ENCODE data around the gene DEFB131B. TPM values are rescaled to one million over a fixed set of nuclear protein-coding genes. Genes with fewer than 3 reads are reported as not detected.
"Not testable (repeated sequence)": the region's sequence is repeated elsewhere in the genome, so short reads cannot be mapped to it uniquely, and the experiment has no call there.

DEFB131B gene
- total RNA-seq, 1 experiment from 2014 or later, result not detected

- H3K27me3 ChIP-seq (ENCODE audit: low read length); H3K4me3 ChIP-seq (ENCODE audit: low read length); H3K79me2 ChIP-seq (ENCODE audit: low read length); H4K20me1 ChIP-seq (ENCODE audit: insufficient read depth, low read depth, low read length); H3K9me2 ChIP-seq (replicated peaks; ENCODE audit: insufficient read depth, low read length); H3K4me1 ChIP-seq (ENCODE audit: low read length); H3K4me2 ChIP-seq (ENCODE audit: low read depth, low read length, poor library complexity, severe bottlenecking); H3K9me3 ChIP-seq (ENCODE audit: low read length); H3K27ac ChIP-seq (ENCODE audit: low read length); H3K36me3 ChIP-seq (ENCODE audit: insufficient read depth, low read length); H3K9ac ChIP-seq (ENCODE audit: low read length); DNase-seq; H2AFZ ChIP-seq (ENCODE audit: low read length): not testable (repeated sequence)
Observed at GRCh38 chr11:71889181-71889872, 11.1 kb downstream of the DEFB131B start.

GRCh38 chr11:71895961-71896360 is 17.7 kb downstream of the DEFB131B start:
- H3K4me3 ChIP-seq (ENCODE audit: low read length), result no peak overlapping the region
- no peaks in the 10 kb centered on the region for H3K9me3 ChIP-seq (ENCODE audit: low read length)
- no peaks in the 10 kb centered on the region for H3K36me3 ChIP-seq (ENCODE audit: insufficient read depth, low read length)
- no peak overlapping the region for H3K9ac ChIP-seq (ENCODE audit: low read length)
- H3K79me2 ChIP-seq (ENCODE audit: low read length), result no peaks in the 10 kb centered on the region
- H2AFZ ChIP-seq (ENCODE audit: low read length), result no peak overlapping the region
- H3K4me2 ChIP-seq (ENCODE audit: low read depth, low read length, poor library complexity, severe bottlenecking), result no peak overlapping the region
- no peaks in the 10 kb centered on the region for H3K4me1 ChIP-seq (ENCODE audit: low read length)
- no peaks in the 10 kb centered on the region for H4K20me1 ChIP-seq (ENCODE audit: insufficient read depth, low read depth, low read length)
- H3K9me2 ChIP-seq (replicated peaks; ENCODE audit: insufficient read depth, low read length), result no peaks in the 10 kb centered on the region
- no peak overlapping the region for H3K27ac ChIP-seq (ENCODE audit: low read length)
- no peaks in the 10 kb centered on the region for H3K27me3 ChIP-seq (ENCODE audit: low read length)
- no peak for DNase-seq

GRCh38 chr11:71901137-71901536 is 22.9 kb downstream of the DEFB131B start:
- not testable (repeated sequence) for H3K4me1 ChIP-seq (ENCODE audit: low read length); H3K4me3 ChIP-seq (ENCODE audit: low read length); H4K20me1 ChIP-seq (ENCODE audit: insufficient read depth, low read depth, low read length); H2AFZ ChIP-seq (ENCODE audit: low read length); H3K9me2 ChIP-seq (replicated peaks; ENCODE audit: insufficient read depth, low read length); DNase-seq; H3K79me2 ChIP-seq (ENCODE audit: low read length); H3K27ac ChIP-seq (ENCODE audit: low read length); H3K9me3 ChIP-seq (ENCODE audit: low read length); H3K4me2 ChIP-seq (ENCODE audit: low read depth, low read length, poor library complexity, severe bottlenecking); H3K9ac ChIP-seq (ENCODE audit: low read length); H3K36me3 ChIP-seq (ENCODE audit: insufficient read depth, low read length); H3K27me3 ChIP-seq (ENCODE audit: low read length)

GRCh38 chr11:71908218-71908617 is 30.0 kb downstream of the DEFB131B start:
- H3K79me2 ChIP-seq (ENCODE audit: low read length), result no peaks in the 10 kb centered on the region
- H3K27me3 ChIP-seq (ENCODE audit: low read length), result no peaks in the 10 kb centered on the region
- no peak overlapping the region for H3K27ac ChIP-seq (ENCODE audit: low read length)
- no peak overlapping the region for H2AFZ ChIP-seq (ENCODE audit: low read length)
- H3K9me3 ChIP-seq (ENCODE audit: low read length), result no peaks in the 10 kb centered on the region
- H3K36me3 ChIP-seq (ENCODE audit: insufficient read depth, low read length), result no peaks in the 10 kb centered on the region
- H3K4me3 ChIP-seq (ENCODE audit: low read length), result no peak overlapping the region
- H3K9ac ChIP-seq (ENCODE audit: low read length), result no peak overlapping the region
- no peaks in the 10 kb centered on the region for H3K9me2 ChIP-seq (replicated peaks; ENCODE audit: insufficient read depth, low read length)
- H4K20me1 ChIP-seq (ENCODE audit: insufficient read depth, low read depth, low read length), result no peaks in the 10 kb centered on the region
- no peak for DNase-seq
- H3K4me2 ChIP-seq (ENCODE audit: low read depth, low read length, poor library complexity, severe bottlenecking), result no peak overlapping the region
- H3K4me1 ChIP-seq (ENCODE audit: low read length), result peaks cover 1% of the 10 kb centered on the region; the same call in 1 of the 2 replicates

GRCh38 chr11:71910775-71911174 is 32.5 kb downstream of the DEFB131B start:
- H3K27me3 ChIP-seq (ENCODE audit: low read length); H2AFZ ChIP-seq (ENCODE audit: low read length); H3K27ac ChIP-seq (ENCODE audit: low read length); H3K4me2 ChIP-seq (ENCODE audit: low read depth, low read length, poor library complexity, severe bottlenecking); H3K79me2 ChIP-seq (ENCODE audit: low read length); H3K9me3 ChIP-seq (ENCODE audit: low read length); H3K36me3 ChIP-seq (ENCODE audit: insufficient read depth, low read length); H3K9ac ChIP-seq (ENCODE audit: low read length); H4K20me1 ChIP-seq (ENCODE audit: insufficient read depth, low read depth, low read length); DNase-seq; H3K4me3 ChIP-seq (ENCODE audit: low read length); H3K9me2 ChIP-seq (replicated peaks; ENCODE audit: insufficient read depth, low read length); H3K4me1 ChIP-seq (ENCODE audit: low read length): not testable (repeated sequence)

- not testable (repeated sequence) for H3K4me3 ChIP-seq (ENCODE audit: low read length); H3K79me2 ChIP-seq (ENCODE audit: low read length); H3K9me3 ChIP-seq (ENCODE audit: low read length); DNase-seq; H3K9me2 ChIP-seq (replicated peaks; ENCODE audit: insufficient read depth, low read length); H4K20me1 ChIP-seq (ENCODE audit: insufficient read depth, low read depth, low read length); H3K9ac ChIP-seq (ENCODE audit: low read length); H3K27ac ChIP-seq (ENCODE audit: low read length); H3K4me1 ChIP-seq (ENCODE audit: low read length); H3K4me2 ChIP-seq (ENCODE audit: low read depth, low read length, poor library complexity, severe bottlenecking); H3K36me3 ChIP-seq (ENCODE audit: insufficient read depth, low read length); H2AFZ ChIP-seq (ENCODE audit: low read length); H3K27me3 ChIP-seq (ENCODE audit: low read length)
Observed at GRCh38 chr11:71911321-71911985, 33.2 kb downstream of the DEFB131B start.

- H3K9ac ChIP-seq (ENCODE audit: low read length); H3K4me1 ChIP-seq (ENCODE audit: low read length); H3K9me2 ChIP-seq (replicated peaks; ENCODE audit: insufficient read depth, low read length); H3K79me2 ChIP-seq (ENCODE audit: low read length); DNase-seq; H3K4me3 ChIP-seq (ENCODE audit: low read length); H4K20me1 ChIP-seq (ENCODE audit: insufficient read depth, low read depth, low read length); H3K36me3 ChIP-seq (ENCODE audit: insufficient read depth, low read length); H3K27ac ChIP-seq (ENCODE audit: low read length); H3K27me3 ChIP-seq (ENCODE audit: low read length); H3K9me3 ChIP-seq (ENCODE audit: low read length); H2AFZ ChIP-seq (ENCODE audit: low read length); H3K4me2 ChIP-seq (ENCODE audit: low read depth, low read length, poor library complexity, severe bottlenecking): not testable (repeated sequence)
Observed at GRCh38 chr11:71911986-71912340, 33.7 kb downstream of the DEFB131B start.

GRCh38 chr11:71913756-71914526 is 35.7 kb downstream of the DEFB131B start:
- Histone ChIP-seq H3K9ac (ENCODE audit: low read length) (no peak overlapping the region), H3K79me2 (ENCODE audit: low read length) (no peaks in the 10 kb centered on the region), H3K36me3 (ENCODE audit: insufficient read depth, low read length) (0 out of 2 replicates have a peak, but pooled peaks cover 4% of the 10 kb centered on the region), H2AFZ (ENCODE audit: low read length) (no peak overlapping the region), H3K4me2 (ENCODE audit: low read depth, low read length, poor library complexity, severe bottlenecking) (no peak overlapping the region), H3K9me2 (replicated peaks; ENCODE audit: insufficient read depth, low read length) (no peaks in the 10 kb centered on the region), H3K9me3 (ENCODE audit: low read length) (no peaks in the 10 kb centered on the region), H3K4me1 (ENCODE audit: low read length) (peaks cover 10% of the 10 kb centered on the region), H3K27ac (ENCODE audit: low read length) (no peak overlapping the region), H3K27me3 (ENCODE audit: low read length) (no peaks in the 10 kb centered on the region), H3K4me3 (ENCODE audit: low read length) (no peak overlapping the region), H4K20me1 (ENCODE audit: insufficient read depth, low read depth, low read length) (no peaks in the 10 kb centered on the region)
- DNase-seq, result no peak
